ENCODE data around the gene STARD9. TPM values are rescaled to one million over a fixed set of nuclear protein-coding genes. Genes with fewer than 3 reads are reported as not detected.

Gene STARD9
- total and polyA plus RNA-seq, 2 of the 13 experiments (the other 11 are each of a cell fraction or from before 2014, with no cell fraction given): 5.3 to 7.5 TPM

- no peak overlapping the region for H3K4me2 ChIP-seq (ENCODE audit: low read depth, low read length)
- ATAC-seq (no peak), FAIRE-seq (no peak), DNase-seq (ENCODE audit: low spot score) (no peak)
- 96% methylated on average over 7 of the region's 9 CpGs for WGBS (ENCODE audit: low lambda C conversion rate)
- ChIA-PET CTCF (ENCODE audit: low intra/inter-chr PET ratio, low total read pairs) (no interaction called here), POLR2A (no interaction called here)
- no peaks in the 10 kb centered on the region for H3K9me3 ChIP-seq (ENCODE audit: low read length)
- H3K9ac ChIP-seq (ENCODE audit: insufficient read depth, low read depth, low read length): no peak overlapping the region
- H3K79me2 ChIP-seq (ENCODE audit: insufficient read depth, low read length): no peaks in the 10 kb centered on the region
- no peak overlapping the region for H3K4me3 ChIP-seq (replicated peaks in 1 of 3; ENCODE audit: insufficient read depth in 1 of 3, low read depth in 2 of 3, low read length in 3 of 3)
- H3K27me3 ChIP-seq (ENCODE audit: control insufficient read depth in 1 of 2, insufficient read depth in 2 of 2, low read length in 2 of 2): no peaks in the 10 kb centered on the region; a peak in 1 of 5 replicates
- no peak overlapping the region for H3K27ac ChIP-seq (ENCODE audit: extremely low read length, insufficient read depth, low read length)
- H2AFZ ChIP-seq (ENCODE audit: low read length): no peak overlapping the region
- in situ Hi-C loops (cut with HindIII; ENCODE audit: extremely low pct_ligation_motif_present, low pct_unique_long_range_greater_than_20kb): no loop called here
- no TSS peak for BruUV-seq (replicated peaks)
- H3K4me1 ChIP-seq (ENCODE audit: insufficient read depth, low read length): no peaks in the 10 kb centered on the region
- intact Hi-C loops (cut with micrococcal nuclease; ENCODE audit: unreplicated experiment): no loop called here
- peaks cover 4 to 12% of the 10 kb centered on the region in 2 experiments; a peak in 3 of 5 replicates for H3K36me3 ChIP-seq (replicated peaks in 1 of 2; ENCODE audit: control insufficient read depth in 1 of 2, insufficient read depth in 2 of 2, low read length in 2 of 2)
- no peaks in the 10 kb centered on the region for H4K20me1 ChIP-seq (ENCODE audit: insufficient read depth, low read length)
- no peak for TF ChIP-seq PRMT3 (CRISPR knock-in tag; IDR thresholded peaks at IDR 0.05; ENCODE audit: borderline replicate concordance, low read depth)
- no peak for TF ChIP-seq ZBTB21 (CRISPR knock-in tag; IDR thresholded peaks at IDR 0.05)
- TF ChIP-seq ZSCAN22 (CRISPR knock-in tag; IDR thresholded peaks at IDR 0.05): no peak
- TF ChIP-seq AHR (CRISPR knock-in tag; IDR thresholded peaks at IDR 0.05): no peak
- TF ChIP-seq THRA (CRISPR knock-in tag; IDR thresholded peaks at IDR 0.05; ENCODE audit: borderline replicate concordance): no peak
- no peak for TF ChIP-seq BCLAF1 (IDR thresholded peaks at IDR 0.05)
- TF ChIP-seq ATRX (CRISPR knock-in tag; IDR thresholded peaks at IDR 0.05; ENCODE audit: borderline replicate concordance): no peak
- TF ChIP-seq HMGXB4 (CRISPR knock-in tag; IDR thresholded peaks at IDR 0.05; ENCODE audit: borderline replicate concordance in 1 of 2, low read depth in 1 of 2): no peak
- no peak for TF ChIP-seq SAFB2 (CRISPR knock-in tag; IDR thresholded peaks at IDR 0.05; ENCODE audit: borderline replicate concordance, low read depth)
- no peak for TF ChIP-seq NFE2L1 (CRISPR knock-in tag; IDR thresholded peaks at IDR 0.05; ENCODE audit: borderline replicate concordance)
- no peak for TF ChIP-seq ATF6 (CRISPR knock-in tag; conservative IDR thresholded peaks at IDR 0.05)
- no peak for TF ChIP-seq TAF15 (IDR thresholded peaks at IDR 0.05; ENCODE audit: low read depth, low read length, poor library complexity, severe bottlenecking)
- TF ChIP-seq ZBTB37 (CRISPR knock-in tag; IDR thresholded peaks at IDR 0.05): no peak
Observed at GRCh38 chr15:42691770-42692169, 116.4 kb downstream of the STARD9 start.
